PC-3 (cell line): ENCODE measurements around the gene C1orf52.

Source experiments
- CTCF ChIP-seq: fragments of 300-600 bp; sonication (generic); conservative IDR thresholded peaks from 2 replicates; pipeline ENCODE4 v1.5.1; 2017; ENCODE audit warnings: antibody characterized with exemption, low read depth, mild to moderate bottlenecking, low read length
- EZH2 ChIP-seq: fragments of 300-600 bp; sonication (generic); IDR thresholded peaks from one replicate; pipeline ENCODE4 v1.6.1; 2017; ENCODE audit warnings: antibody characterized with exemption, mild to moderate bottlenecking, low read length; ENCODE audit not compliant: unreplicated experiment
- EZH2phosphoT487 ChIP-seq: fragments of 300-600 bp; sonication (generic); IDR thresholded peaks from 2 replicates; pipeline ENCODE4 v1.6.1; 2018; ENCODE audit warnings: mild to moderate bottlenecking, antibody characterized with exemption, low read length, borderline replicate concordance

- TF ChIP-seq CTCF = no peak
- no peak for TF ChIP-seq EZH2phosphoT487
- no peak for TF ChIP-seq EZH2
These were observed 35.2 kb downstream of the C1orf52 start for GRCh38 chr1:85224295-85224694.
